ENCODE data around the gene ZBTB49.

The ZBTB49 gene

GRCh38 chr4:4269331-4269731 is 20.7 kb upstream of the ZBTB49 start:
- DNase-seq (ENCODE audit: low spot score): no peak
- TF ChIP-seq, protein P1, sequence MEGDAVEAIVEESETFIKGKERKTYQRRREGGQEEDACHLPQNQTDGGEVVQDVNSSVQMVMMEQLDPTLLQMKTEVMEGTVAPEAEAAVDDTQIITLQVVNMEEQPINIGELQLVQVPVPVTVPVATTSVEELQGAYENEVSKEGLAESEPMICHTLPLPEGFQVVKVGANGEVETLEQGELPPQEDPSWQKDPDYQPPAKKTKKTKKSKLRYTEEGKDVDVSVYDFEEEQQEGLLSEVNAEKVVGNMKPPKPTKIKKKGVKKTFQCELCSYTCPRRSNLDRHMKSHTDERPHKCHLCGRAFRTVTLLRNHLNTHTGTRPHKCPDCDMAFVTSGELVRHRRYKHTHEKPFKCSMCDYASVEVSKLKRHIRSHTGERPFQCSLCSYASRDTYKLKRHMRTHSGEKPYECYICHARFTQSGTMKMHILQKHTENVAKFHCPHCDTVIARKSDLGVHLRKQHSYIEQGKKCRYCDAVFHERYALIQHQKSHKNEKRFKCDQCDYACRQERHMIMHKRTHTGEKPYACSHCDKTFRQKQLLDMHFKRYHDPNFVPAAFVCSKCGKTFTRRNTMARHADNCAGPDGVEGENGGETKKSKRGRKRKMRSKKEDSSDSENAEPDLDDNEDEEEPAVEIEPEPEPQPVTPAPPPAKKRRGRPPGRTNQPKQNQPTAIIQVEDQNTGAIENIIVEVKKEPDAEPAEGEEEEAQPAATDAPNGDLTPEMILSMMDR (IDR thresholded peaks at IDR 0.05; ENCODE audit: extremely low read depth, missing control alignments): no peak

DNA sequence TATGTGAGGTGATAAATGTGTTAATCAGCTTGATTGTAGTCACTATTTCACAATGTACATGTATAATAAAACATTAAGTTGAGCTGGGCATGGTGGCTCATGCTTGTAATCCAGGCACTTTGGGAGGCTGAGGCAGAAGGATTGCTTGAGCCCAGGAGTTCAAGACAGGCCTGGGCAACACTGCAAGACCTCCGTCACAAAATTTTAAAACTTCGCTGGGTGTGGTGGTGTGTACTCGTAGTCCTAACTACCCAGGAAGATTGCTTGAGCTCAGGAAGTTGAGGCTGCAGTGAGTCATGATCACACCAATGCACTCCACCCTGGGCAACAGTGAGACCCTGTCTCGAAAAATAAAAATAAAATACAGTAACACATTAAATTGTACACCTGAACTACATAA is 20.2 kb upstream of the ZBTB49 start:
- DNase-seq (ENCODE audit: low spot score): no peak
- TF ChIP-seq, protein P1 (IDR thresholded peaks at IDR 0.05; ENCODE audit: extremely low read depth, missing control alignments): no peak

DNA sequence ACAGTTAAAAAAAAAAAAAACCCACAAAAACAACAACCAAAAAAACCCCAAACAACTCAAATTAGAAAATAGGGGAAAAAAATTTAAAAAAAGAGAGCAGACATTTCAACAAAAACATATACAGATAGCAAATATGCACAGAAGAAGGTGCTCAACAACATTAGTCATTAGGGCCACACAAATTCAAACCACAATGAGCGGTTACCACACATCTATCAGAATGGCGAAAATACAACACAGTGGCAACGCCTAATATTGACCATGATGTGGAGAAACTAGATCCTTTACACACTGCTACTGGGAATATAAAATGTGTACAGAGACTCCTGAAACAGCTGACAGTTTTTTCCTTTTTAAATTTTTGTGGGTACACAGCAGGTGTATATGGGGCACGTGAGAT is 19.5 kb upstream of the ZBTB49 start:
- TF ChIP-seq, protein P1 (IDR thresholded peaks at IDR 0.05; ENCODE audit: extremely low read depth, missing control alignments): no peak
- DNase-seq (ENCODE audit: low spot score): no peak

DNA sequence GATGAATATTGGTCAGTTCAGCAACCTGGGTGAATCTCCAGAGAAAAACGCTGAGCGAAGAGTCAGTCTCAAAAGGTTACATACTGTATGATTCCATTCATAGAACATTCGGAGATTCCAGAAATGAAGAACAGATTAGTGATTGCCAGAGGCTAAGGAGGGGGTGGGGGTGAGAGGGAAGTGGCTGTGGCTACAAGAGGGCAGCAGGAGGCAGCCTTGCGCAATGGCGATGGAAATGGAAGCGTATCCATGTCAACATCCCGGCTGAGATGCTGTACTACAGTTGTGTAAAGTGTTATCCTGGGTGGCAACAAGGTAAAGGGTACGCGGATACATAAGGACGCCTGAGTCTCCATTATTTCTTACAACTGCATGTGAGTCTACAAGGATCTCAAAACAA is 18.1 kb upstream of the ZBTB49 start:
- no peak for DNase-seq (ENCODE audit: low spot score)
- TF ChIP-seq, protein P1 (IDR thresholded peaks at IDR 0.05; ENCODE audit: extremely low read depth, missing control alignments): no peak

DNA sequence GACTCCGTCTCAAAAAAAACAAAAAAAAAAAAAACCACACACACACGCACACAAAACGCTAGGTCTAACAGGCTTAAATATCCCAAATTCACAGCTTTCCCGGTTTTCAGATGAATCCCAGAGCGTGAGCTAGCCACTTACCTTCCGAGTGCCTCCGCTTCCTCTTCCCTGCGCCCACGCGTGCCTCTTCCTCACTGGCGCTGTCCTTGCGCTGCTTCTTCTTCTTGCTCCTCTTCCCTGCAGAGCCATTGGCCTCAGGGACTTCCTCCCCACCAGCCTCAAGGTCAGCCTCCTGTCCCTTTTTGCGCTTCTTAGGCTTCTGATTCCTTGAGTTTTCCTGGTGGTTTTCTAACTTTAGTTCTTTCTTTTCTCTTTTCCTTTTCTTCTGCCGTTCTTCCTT is 15.8 kb upstream of the ZBTB49 start:
- DNase-seq (ENCODE audit: low spot score): no peak
- TF ChIP-seq, protein P1 (IDR thresholded peaks at IDR 0.05; ENCODE audit: extremely low read depth, missing control alignments): no peak

- TF ChIP-seq, protein P1 (IDR thresholded peaks at IDR 0.05; ENCODE audit: extremely low read depth, missing control alignments): no peak
- no peak for DNase-seq (ENCODE audit: low spot score)
Observed at GRCh38 chr4:4277531-4277930, 12.5 kb upstream of the ZBTB49 start.

DNA sequence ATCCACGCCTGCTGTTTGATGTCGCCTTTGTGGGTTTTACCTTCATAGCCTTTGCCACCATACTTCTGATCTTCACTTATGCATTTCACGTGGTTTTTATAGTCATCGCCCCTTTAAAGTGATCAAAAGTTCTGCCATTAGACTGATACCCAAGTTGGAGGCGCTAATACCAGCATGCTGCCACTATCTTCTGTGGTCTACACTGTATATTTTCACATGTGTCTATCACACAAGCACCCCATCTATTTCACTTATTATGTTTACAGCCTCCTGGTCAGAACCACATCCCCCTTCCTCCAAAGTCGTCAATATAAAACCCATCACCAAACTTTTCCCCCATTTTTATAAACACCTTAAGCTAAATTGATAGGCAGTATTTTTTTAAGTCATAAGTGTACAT is 8.3 kb upstream of the ZBTB49 start:
- no peak for DNase-seq (ENCODE audit: low spot score)
- TF ChIP-seq, protein P1 (IDR thresholded peaks at IDR 0.05; ENCODE audit: extremely low read depth, missing control alignments): no peak

Measured in GM20000 (cell line).